HG03442 (cell line): ENCODE results near the gene MYO1G.

Experiments
- ATAC-seq: cut with Tn5 transposase; IDR thresholded peaks from one replicate; pipeline ENCODE4 v1.9.1; 2021; ENCODE audit warnings: mild to moderate bottlenecking, moderate library complexity; ENCODE audit not compliant: unreplicated experiment

Gene MYO1G

GRCh38 chr7:44981035-44981706 is 2.4 kb upstream of the MYO1G start:
- ATAC-seq, result no peak

- ATAC-seq, result peak; percentile 47
Observed at GRCh38 chr7:44980393-44981034, 1.7 kb upstream of the MYO1G start.

- no peak for ATAC-seq
Observed at GRCh38 chr7:44979481-44980392, 922 bp upstream of the MYO1G start.

GRCh38 chr7:44977959-44978335 is 868 bp downstream of the MYO1G start:
- no peak for ATAC-seq

GRCh38 chr7:44977304-44977958 is 1.4 kb downstream of the MYO1G start:
- ATAC-seq, result no peak

GRCh38 chr7:44976746-44977196 is 2.0 kb downstream of the MYO1G start:
- no peak for ATAC-seq

- ATAC-seq, result no peak
Observed at GRCh38 chr7:44976040-44976745, 2.6 kb downstream of the MYO1G start.

GRCh38 chr7:44975331-44976039 is 3.3 kb downstream of the MYO1G start:
- no peak for ATAC-seq

- no peak for ATAC-seq
Observed at GRCh38 chr7:44974549-44974948, 4.3 kb downstream of the MYO1G start.

GRCh38 chr7:44973610-44974401 is 5.0 kb downstream of the MYO1G start:
- no peak for ATAC-seq

- ATAC-seq, result no peak
Observed at GRCh38 chr7:44972562-44972961, 6.3 kb downstream of the MYO1G start.

- ATAC-seq, result no peak
Observed at GRCh38 chr7:44971902-44972441, 6.8 kb downstream of the MYO1G start.

GRCh38 chr7:44971188-44971901 is 7.5 kb downstream of the MYO1G start:
- no peak for ATAC-seq

GRCh38 chr7:44970523-44971051 is 8.2 kb downstream of the MYO1G start:
- no peak for ATAC-seq

GRCh38 chr7:44969701-44970522 is 8.9 kb downstream of the MYO1G start:
- no peak for ATAC-seq

GRCh38 chr7:44969049-44969700 is 9.6 kb downstream of the MYO1G start:
- ATAC-seq, result no peak
